Activated B cell treated with CpG ODN at 0.5 μM for 24 hours (primary cell): ENCODE data around the gene SLC22A24. TPM values are rescaled to one million over a fixed set of nuclear protein-coding genes. Genes with fewer than 3 reads are reported as not detected.

Experiments used
- ATAC-seq: fragments of 200-7000 bp; cut with Tn5 transposase; one replicate; pipeline ENCODE4 v1.10.0; 2021; ENCODE audit warnings: low read depth, mild to moderate bottlenecking, moderate library complexity
- CTCF ChIA-PET: fragments of 350-600 bp; sonication (Branson Sonifier 250); formaldehyde crosslinking; loops from one replicate; lab custom pipeline; 2021; ENCODE audit warnings: antibody characterized with exemption; lab: Charles Lee
- POLR2A ChIA-PET: fragments of 350-600 bp; sonication (Branson Sonifier 250); formaldehyde crosslinking; loops from one replicate; lab custom pipeline; 2021; ENCODE audit warnings: antibody characterized with exemption; lab: Charles Lee
- DNase-seq: peaks from one replicate; pipeline ENCODE4 v3.0.0; 2022
- H3K27ac Mint-ChIP-seq: one replicate; pipeline ENCODE4 v1.8.0; 2020; ENCODE audit warnings: mixed read lengths
- H3K27me3 Mint-ChIP-seq: one replicate; pipeline ENCODE4 v1.8.0; 2021; ENCODE audit warnings: mixed read lengths
- H3K36me3 Mint-ChIP-seq: one replicate; pipeline ENCODE4 v1.8.0; 2021; ENCODE audit warnings: low read depth, mixed read lengths
- H3K4me1 Mint-ChIP-seq: one replicate; pipeline ENCODE4 v1.8.0; 2021; ENCODE audit warnings: mixed read lengths
- H3K4me3 Mint-ChIP-seq: one replicate; pipeline ENCODE4 v1.8.0; 2020; ENCODE audit warnings: mild to moderate bottlenecking, mixed read lengths
- H3K9me3 Mint-ChIP-seq: one replicate; pipeline ENCODE4 v1.8.0; 2020; ENCODE audit warnings: mixed read lengths
- CTCF ChIP-seq: fragments of 200-600 bp; IDR thresholded peaks from one replicate; pipeline ENCODE4 v1.8.0; 2022; ENCODE audit warnings: antibody characterized with exemption, mild to moderate bottlenecking
- intact Hi-C: fragments of 100-400 bp; cut with micrococcal nuclease; formaldehyde crosslinking; loops from one replicate; pipeline ENCODE4 v1.15.1; 2024
- total RNA-seq: library from RNA; stranded (reverse); gene quantifications from 2 replicates; pipeline ENCODE4 v1.2.3, GENCODE V29; 2022

The SLC22A24 gene
- total RNA-seq, 1 donor from 2014 or later: not detected

DNA sequence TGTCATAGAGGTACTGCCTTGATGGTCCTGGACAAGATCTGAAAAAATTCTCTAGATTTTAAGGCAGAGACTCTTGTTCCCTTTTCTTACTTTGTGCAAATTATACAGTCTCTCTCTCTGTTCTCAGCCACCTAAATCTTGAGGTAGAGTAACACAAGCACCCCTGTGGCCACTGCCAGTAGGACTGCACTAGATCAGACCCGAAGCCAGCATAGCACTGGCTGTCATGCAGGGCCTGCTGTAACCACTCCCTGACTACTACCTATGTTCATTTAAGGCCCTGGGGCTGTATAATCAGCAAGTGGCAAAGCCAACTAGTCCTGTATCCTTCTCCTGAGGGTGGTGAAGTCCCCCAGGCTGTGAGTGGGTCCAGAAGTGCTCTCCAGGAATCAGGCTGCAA lies 11.8 kb upstream of the SLC22A24 start:
- intact Hi-C loops: no loop called here
- Mint-ChIP-seq H3K27me3 (peaks cover 21% of the 10 kb centered on the region), H3K4me1 (no peaks in the 10 kb centered on the region), H3K36me3 (no peaks in the 10 kb centered on the region), H3K4me3 (no peak overlapping the region), H3K9me3 (peaks cover 2% of the 10 kb centered on the region), H3K27ac (no peak overlapping the region)
- POLR2A ChIA-PET: no interaction called here
- CTCF ChIA-PET: no interaction called here
- TF ChIP-seq CTCF: no peak
- ATAC-seq: no peak
- DNase-seq: no peak

DNA sequence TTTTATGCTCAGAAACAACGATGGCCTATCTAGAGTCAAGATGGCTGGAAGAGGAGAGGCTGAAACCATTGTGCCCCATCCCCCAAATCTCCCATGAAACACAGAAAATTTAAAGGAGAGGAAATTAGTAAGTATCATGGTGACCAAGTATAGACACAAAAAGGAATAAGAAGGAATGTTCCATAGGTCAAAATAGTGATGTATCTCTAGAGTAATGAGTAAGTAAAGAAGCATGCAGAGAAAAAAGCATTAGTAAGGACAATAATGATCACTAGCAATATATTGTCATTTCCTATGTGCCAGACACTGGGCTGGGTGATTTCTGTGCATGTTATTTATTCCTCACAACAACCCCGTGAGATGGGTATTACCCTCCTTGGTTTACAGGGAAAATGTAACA lies 2.6 kb upstream of the SLC22A24 start:
- CTCF ChIA-PET: no interaction called here
- Mint-ChIP-seq H3K27me3 (peaks cover 7% of the 10 kb centered on the region), H3K36me3 (no peaks in the 10 kb centered on the region), H3K27ac (no peak overlapping the region), H3K4me1 (no peaks in the 10 kb centered on the region), H3K4me3 (no peak overlapping the region), H3K9me3 (no peaks in the 10 kb centered on the region)
- DNase-seq: no peak
- no peak for ATAC-seq
- intact Hi-C loops: no loop called here
- no peak for TF ChIP-seq CTCF
- POLR2A ChIA-PET: no interaction called here

DNA sequence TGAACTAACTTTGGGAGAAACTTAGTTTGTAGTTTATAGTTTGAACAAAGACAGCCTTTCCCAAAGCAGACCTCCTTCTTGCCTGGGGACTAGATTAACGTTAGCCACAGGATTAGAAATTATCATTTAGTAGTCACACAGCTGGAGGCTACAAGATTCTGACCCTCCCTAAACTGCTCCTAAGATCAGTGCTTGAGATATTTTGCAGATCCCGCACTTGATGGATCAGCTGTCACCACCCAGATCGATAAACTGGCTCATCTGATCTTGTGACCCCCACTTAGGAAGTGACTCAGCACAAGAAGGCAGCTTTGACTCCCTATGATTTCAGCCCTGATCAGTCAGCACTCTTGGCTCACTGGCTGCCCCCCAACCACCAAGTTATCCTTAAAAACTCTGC lies 1.6 kb downstream of the SLC22A24 start:
- no peak for TF ChIP-seq CTCF
- DNase-seq (no peak), ATAC-seq (no peak)
- no peaks in the 10 kb centered on the region for H3K9me3 Mint-ChIP-seq
- ChIA-PET CTCF (no interaction called here), POLR2A (no interaction called here)
- peaks cover 14% of the 10 kb centered on the region for H3K27me3 Mint-ChIP-seq
- intact Hi-C loops: no loop called here
- H3K36me3 Mint-ChIP-seq: no peaks in the 10 kb centered on the region
- no peak overlapping the region for H3K27ac Mint-ChIP-seq
- no peaks in the 10 kb centered on the region for H3K4me1 Mint-ChIP-seq
- no peak overlapping the region for H3K4me3 Mint-ChIP-seq

GRCh38 chr11:63132985-63133775 lies 10.8 kb downstream of the SLC22A24 start:
- intact Hi-C loops: no loop called here
- Mint-ChIP-seq H3K36me3 (no peaks in the 10 kb centered on the region), H3K4me3 (no peak overlapping the region), H3K27ac (no peak overlapping the region), H3K4me1 (no peaks in the 10 kb centered on the region), H3K27me3 (peaks cover 43% of the 10 kb centered on the region), H3K9me3 (peaks cover 13% of the 10 kb centered on the region)
- CTCF ChIA-PET: no interaction called here
- ATAC-seq (no peak), DNase-seq (no peak)
- POLR2A ChIA-PET: no interaction called here
- TF ChIP-seq CTCF: no peak

- no peak for TF ChIP-seq CTCF
- Mint-ChIP-seq H3K4me1 (no peaks in the 10 kb centered on the region), H3K27me3 (peaks cover 2% of the 10 kb centered on the region), H3K4me3 (no peak overlapping the region), H3K36me3 (no peaks in the 10 kb centered on the region), H3K27ac (no peak overlapping the region), H3K9me3 (peaks cover 21% of the 10 kb centered on the region)
- ATAC-seq (no peak), DNase-seq (no peak)
- POLR2A ChIA-PET: no interaction called here
- intact Hi-C loops: no loop called here
- CTCF ChIA-PET: no interaction called here
These were observed 44.5 kb downstream of the SLC22A24 start for GRCh38 chr11:63099555-63099954.
